ENCODE results near the gene NEO1.
A peak's percentile ranks its signal among the peaks of the same experiment; 100 is the strongest.

Gene NEO1

GRCh38 chr15:73225358-73226015 is 173.2 kb downstream of the NEO1 start:
- Histone ChIP-seq H3K27ac (replicated peaks) (no peak overlapping the region), H3K4me3 (replicated peaks; ENCODE audit: insufficient read depth, low read length) (no peak overlapping the region), H3K27me3 (ENCODE audit: insufficient read depth, poor library complexity, severe bottlenecking) (peaks cover 2% of the 10 kb centered on the region)
- TF ChIP-seq POLR2AphosphoS5 (IDR thresholded peaks at IDR 0.05; ENCODE audit: low read depth) (no peak; the same call in 1 of the 2 replicates), SPI1 (IDR thresholded peaks at IDR 0.05; ENCODE audit: borderline replicate concordance, low read depth) (peak; percentile 43; the same call in 1 of the 2 replicates)
- peak in 1 of 2 experiments; percentile 70 for DNase-seq (ENCODE audit: low read depth in 1 of 2, low spot score in 1 of 2)

GRCh38 chr15:73226093-73226814 is 174.0 kb downstream of the NEO1 start:
- Histone ChIP-seq H3K27me3 (ENCODE audit: insufficient read depth, poor library complexity, severe bottlenecking) (peaks cover 2% of the 10 kb centered on the region), H3K27ac (replicated peaks) (no peak overlapping the region), H3K4me3 (replicated peaks; ENCODE audit: insufficient read depth, low read length) (no peak overlapping the region)
- TF ChIP-seq CTCF (IDR thresholded peaks at IDR 0.05; ENCODE audit: insufficient read depth, low read length): no peak
- TF ChIP-seq REST (IDR thresholded peaks at IDR 0.05; ENCODE audit: insufficient replicate concordance, low read depth): no peak
- TF ChIP-seq GABPA (IDR thresholded peaks at IDR 0.05; ENCODE audit: low read depth): no peak
- TF ChIP-seq SPI1 (IDR thresholded peaks at IDR 0.05; ENCODE audit: borderline replicate concordance, low read depth): no peak
- TF ChIP-seq POLR2AphosphoS5 (IDR thresholded peaks at IDR 0.05; ENCODE audit: low read depth): no peak
- no peak for DNase-seq (ENCODE audit: low read depth in 1 of 2, low spot score in 1 of 2)

- H3K4me3 ChIP-seq (replicated peaks; ENCODE audit: insufficient read depth, low read length): no peak overlapping the region
- no peak for DNase-seq (ENCODE audit: low read depth in 1 of 2, low spot score in 1 of 2)
- TF ChIP-seq GABPA (IDR thresholded peaks at IDR 0.05; ENCODE audit: low read depth): no peak
- no peak for TF ChIP-seq CTCF (IDR thresholded peaks at IDR 0.05; ENCODE audit: insufficient read depth, low read length)
- TF ChIP-seq REST (IDR thresholded peaks at IDR 0.05; ENCODE audit: insufficient replicate concordance, low read depth): no peak
- no peak for TF ChIP-seq POLR2AphosphoS5 (IDR thresholded peaks at IDR 0.05; ENCODE audit: low read depth)
- no peak for TF ChIP-seq SPI1 (IDR thresholded peaks at IDR 0.05; ENCODE audit: borderline replicate concordance, low read depth)
- H3K27me3 ChIP-seq (ENCODE audit: insufficient read depth, poor library complexity, severe bottlenecking): peaks cover 2% of the 10 kb centered on the region
- H3K27ac ChIP-seq (replicated peaks): no peak overlapping the region
These were observed 175.3 kb downstream of the NEO1 start for GRCh38 chr15:73227433-73228056.

- DNase-seq (ENCODE audit: low read depth in 1 of 2, low spot score in 1 of 2): no peak
- H3K4me3 ChIP-seq (replicated peaks; ENCODE audit: insufficient read depth, low read length): no peak overlapping the region
- H3K27ac ChIP-seq (replicated peaks): no peak overlapping the region
- TF ChIP-seq GABPA (IDR thresholded peaks at IDR 0.05; ENCODE audit: low read depth) (no peak), CTCF (IDR thresholded peaks at IDR 0.05; ENCODE audit: insufficient read depth, low read length) (no peak), REST (IDR thresholded peaks at IDR 0.05; ENCODE audit: insufficient replicate concordance, low read depth) (no peak), POLR2AphosphoS5 (IDR thresholded peaks at IDR 0.05; ENCODE audit: low read depth) (no peak), SPI1 (IDR thresholded peaks at IDR 0.05; ENCODE audit: borderline replicate concordance, low read depth) (no peak)
- H3K27me3 ChIP-seq (ENCODE audit: insufficient read depth, poor library complexity, severe bottlenecking): peaks cover 2% of the 10 kb centered on the region
These were observed 175.9 kb downstream of the NEO1 start for GRCh38 chr15:73228128-73228646.
